Right lobe of liver (tissue), 4 donors: ENCODE data around the gene CNTNAP5.

Experiments used
- CTCF ChIP-seq, 4 donors: fragments of 200-600 bp in 3 of 4; fragments of 450-650 bp in 1 of 4; IDR thresholded peaks; one replicate each; pipeline versions ENCODE4 v1.5.1 to v1.8.0; 2016 to 2022; ENCODE audit warnings: antibody characterized with exemption in 4 of 4, mild to moderate bottlenecking in 2 of 4
- POLR2A ChIP-seq: fragments of 450-650 bp; IDR thresholded peaks from one replicate; pipeline ENCODE4 v1.6.1; 2017; ENCODE audit warnings: antibody characterized with exemption, mild to moderate bottlenecking
- donor health status: DM: no; HTN: no; CAD: no.
- donor health status: DM: no; HTN: no; CAD: no.
- donor health status: DM: no; HTN: yes; CAD: no.

DNA sequence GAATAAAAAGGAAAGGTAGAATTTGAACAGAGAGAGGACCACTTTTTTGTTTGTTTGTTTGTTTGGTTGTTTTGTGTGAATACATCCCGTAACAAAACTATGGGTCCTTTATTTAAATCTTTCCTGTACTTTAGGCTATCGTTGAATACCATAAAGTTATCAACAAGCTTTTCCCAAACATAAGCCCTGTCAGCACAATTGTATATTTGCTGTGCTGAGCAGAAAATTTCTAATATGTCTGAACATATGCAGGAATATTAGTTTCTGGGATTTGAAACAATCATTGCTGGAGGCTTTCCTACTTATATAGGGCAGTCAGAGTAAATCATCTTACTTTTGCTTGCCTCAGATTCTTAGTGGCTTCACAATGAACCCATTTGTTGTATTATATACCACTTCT, 536.4 kb downstream of the CNTNAP5 start:
- TF ChIP-seq CTCF (IDR thresholded peaks at IDR 0.05) (no peak), POLR2A (no peak)
